IMR-90 (cell line): ENCODE data around the gene TCF12. TPM values are rescaled to one million over a fixed set of nuclear protein-coding genes. Genes with fewer than 3 reads are reported as not detected.

Experiments used
- ATAC-seq: fragments of 200-7000 bp; cut with Tn5 transposase; 2 replicates; pipeline ENCODE4 v1.9.1; 2020; ENCODE audit warnings: low read depth, mild to moderate bottlenecking, moderate library complexity
- BruUV-seq: library from RNA; stranded (reverse); fragments of 400-500 nt; replicated peaks from 2 replicates; lab custom pipeline; 2021; lab: Mats Ljungman, UMichigan
- CTCF ChIA-PET: fragments of 300-600 bp; formaldehyde crosslinking; extraction: SDS; loops from one replicate; lab custom pipeline; 2021; ENCODE audit warnings: antibody characterized with exemption; lab: Yijun Ruan, JAX
- POLR2A ChIA-PET: fragments of 300-600 bp; sonication (Branson Sonifier 250); formaldehyde crosslinking; loops from one replicate; lab custom pipeline; 2022; ENCODE audit warnings: antibody characterized with exemption; ENCODE audit not compliant: unreplicated experiment; lab: Charles Lee
- DNase-seq: peaks from one replicate; pipeline ENCODE4 v3.0.0; 2013
- H2AFZ ChIP-seq: replicated peaks from 2 replicates; pipeline ENCODE3; 2013; ENCODE audit warnings: low read length, mild to moderate bottlenecking; ENCODE audit not compliant: poor library complexity
- H2AK5ac ChIP-seq: 2 replicates; pipeline ENCODE4 v1.6.1; 2013; ENCODE audit warnings: low read depth, low read length, inconsistent platforms
- H2AK9ac ChIP-seq: replicated peaks from 2 replicates; pipeline ENCODE3; 2013; ENCODE audit warnings: mild to moderate bottlenecking, low read depth, low read length, moderate library complexity; ENCODE audit not compliant: poor library complexity
- H2BK120ac ChIP-seq: 2 replicates; pipeline ENCODE4 v1.6.1; 2013; ENCODE audit warnings: low read depth, low read length, inconsistent platforms
- H2BK15ac ChIP-seq: 3 replicates; pipeline ENCODE4 v1.6.1; 2013; ENCODE audit warnings: low read depth, low read length, inconsistent platforms
- H2BK20ac ChIP-seq: 2 replicates; pipeline ENCODE4 v1.6.1; 2013; ENCODE audit warnings: low read depth, mild to moderate bottlenecking, inconsistent platforms, low read length, moderate library complexity
- H2BK5ac ChIP-seq: 2 replicates; pipeline ENCODE4 v1.6.1; 2013; ENCODE audit warnings: mild to moderate bottlenecking, low read depth, low read length, inconsistent platforms; ENCODE audit not compliant: poor library complexity, severe bottlenecking
- H3K14ac ChIP-seq: replicated peaks from 2 replicates; pipeline ENCODE4 v1.6.1; 2013; ENCODE audit warnings: low read depth, low read length, inconsistent platforms
- H3K18ac ChIP-seq: 2 replicates; pipeline ENCODE4 v1.6.1; 2013; ENCODE audit warnings: low read depth, low read length, control low read depth
- H3K23ac ChIP-seq: 2 replicates; pipeline ENCODE4 v1.6.1; 2013; ENCODE audit warnings: low read depth, low read length, inconsistent platforms
- H3K27ac ChIP-seq: 2 replicates; pipeline ENCODE4 v1.5.1; 2013; ENCODE audit warnings: mild to moderate bottlenecking, control low read depth, low read length; ENCODE audit not compliant: insufficient read depth
- H3K27me3 ChIP-seq: 2 replicates; pipeline ENCODE4 v1.6.1; 2013; ENCODE audit warnings: low read length; ENCODE audit not compliant: control insufficient read depth, insufficient read depth
- H3K36me3 ChIP-seq: 2 replicates; pipeline ENCODE4 v1.6.1; 2013; ENCODE audit warnings: low read length, mixed read lengths; ENCODE audit not compliant: control insufficient read depth, insufficient read depth
- H3K4ac ChIP-seq: 2 replicates; pipeline ENCODE4 v1.6.1; 2013; ENCODE audit warnings: low read depth, low read length, inconsistent platforms
- H3K4me1 ChIP-seq: 2 replicates; pipeline ENCODE4 v1.6.1; 2013; ENCODE audit warnings: low read length, mixed read lengths; ENCODE audit not compliant: control insufficient read depth, insufficient read depth
- H3K4me2 ChIP-seq: 2 replicates; pipeline ENCODE4 v1.6.1; 2013; ENCODE audit warnings: low read depth, mild to moderate bottlenecking, control low read depth, low read length, moderate library complexity
- H3K4me3 ChIP-seq: 2 replicates; pipeline ENCODE4 v1.5.1; 2013; ENCODE audit warnings: low read depth, mild to moderate bottlenecking, control low read depth, low read length, moderate library complexity; ENCODE audit not compliant: insufficient read depth
- H3K56ac ChIP-seq: 2 replicates; pipeline ENCODE4 v1.6.1; 2013; ENCODE audit warnings: low read length, inconsistent platforms; ENCODE audit not compliant: insufficient read depth; ENCODE audit errors: extremely low read depth
- H3K79me1 ChIP-seq, 2 experiments: 2 replicates each; pipeline ENCODE4 v1.6.1; 2013; ENCODE audit warnings: low read length in 2 of 2, inconsistent platforms in 1 of 2, low read depth in 1 of 2
- H3K9ac ChIP-seq: 2 replicates; pipeline ENCODE4 v1.6.1; 2013; ENCODE audit warnings: low read depth, low read length, control low read depth
- H3K9me1 ChIP-seq: 2 replicates; pipeline ENCODE4 v1.6.1; 2013; ENCODE audit warnings: low read length, inconsistent platforms; ENCODE audit not compliant: insufficient read depth
- H3K9me3 ChIP-seq: 2 replicates; pipeline ENCODE4 v1.6.1; 2013; ENCODE audit warnings: low read length; ENCODE audit not compliant: control insufficient read depth, insufficient read depth
- H4K20me1 ChIP-seq: 2 replicates; pipeline ENCODE4 v1.6.1; 2013; ENCODE audit warnings: low read length, inconsistent platforms; ENCODE audit not compliant: insufficient read depth
- H4K5ac ChIP-seq: 2 replicates; pipeline ENCODE4 v1.6.1; 2013; ENCODE audit warnings: mild to moderate bottlenecking, low read depth, low read length, control low read depth
- H4K8ac ChIP-seq, 2 experiments: 2 replicates each; pipeline ENCODE4 v1.6.1; 2013; ENCODE audit warnings: low read depth in 2 of 2, low read length in 2 of 2, control low read depth in 1 of 2, inconsistent platforms in 1 of 2
- H4K91ac ChIP-seq: 2 replicates; pipeline ENCODE4 v1.6.1; 2013; ENCODE audit warnings: low read depth, low read length, inconsistent platforms; ENCODE audit not compliant: insufficient read depth
- dilution Hi-C: fragments of 300-500 bp; cut with HindIII; formaldehyde crosslinking; loops from one replicate; pipeline ENCODE4 v1.14.3; 2018; ENCODE audit warnings: low sequenced_read_pairs; ENCODE audit not compliant: unreplicated experiment
- in situ Hi-C: fragments of 300-500 bp; cut with MboI; formaldehyde crosslinking; loops from 3 replicates; pipeline ENCODE4 v1.14.3; 2019; ENCODE audit warnings: low sequenced_read_pairs, inconsistent platforms, mixed read lengths
- intact Hi-C: fragments of 100-400 bp; cut with micrococcal nuclease; formaldehyde crosslinking; loops from 2 replicates; pipeline ENCODE4 v1.10.0; 2022
- polyA plus RNA-seq, 3 experiments: library from polyadenylated mRNA; depleted of rRNA; stranded (reverse); fragments of >200 nt; gene quantifications; 2 replicates each; pipeline ENCODE4 v1.2.3, GENCODE V29; 2012; ENCODE audit warnings: low replicate concordance in 1 of 3
- total RNA-seq: library from RNA; depleted of rRNA; stranded (reverse); fragments of >200 nt; gene quantifications from 2 replicates; pipeline ENCODE4 v1.2.3, GENCODE V29; 2012
- TF ChIP-seq, protein P1 (sequence below): fragments of 150-350 bp; IDR thresholded peaks from 2 replicates; pipeline ENCODE4 v1.6.1; 2016; ENCODE audit warnings: low read depth, mild to moderate bottlenecking, low read length, moderate library complexity, borderline replicate concordance
- TF ChIP-seq, protein P2 (sequence below): fragments of 150-350 bp; IDR thresholded peaks from 2 replicates; pipeline ENCODE4 v1.6.1; 2017; ENCODE audit warnings: mild to moderate bottlenecking, antibody characterized with exemption, low read length, low read depth

The TCF12 gene
- total and polyA plus RNA-seq, 2 of the 4 experiments (the other 2 are of a cell fraction), result 79.4 to 160 TPM

DNA sequence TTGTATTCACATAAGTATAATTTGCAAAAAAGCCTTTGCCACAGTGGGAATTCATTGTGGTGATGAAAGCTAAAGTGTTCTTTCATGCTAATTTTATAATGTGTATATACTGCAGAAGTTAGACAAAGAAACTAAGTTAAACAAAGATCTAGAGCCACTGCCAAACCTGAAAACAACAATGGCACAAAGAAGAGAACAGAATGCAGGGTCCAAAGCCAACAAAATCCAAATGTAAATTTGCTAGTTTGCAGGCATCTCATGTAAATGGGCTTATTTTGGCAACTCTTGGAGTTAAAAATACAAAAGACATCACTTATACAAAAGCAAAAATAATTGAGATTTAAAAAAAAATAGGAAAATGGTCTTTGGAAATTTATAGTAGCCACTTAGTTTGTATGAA lies 123.0 kb downstream of the TCF12 start:
- TF ChIP-seq, protein P1, sequence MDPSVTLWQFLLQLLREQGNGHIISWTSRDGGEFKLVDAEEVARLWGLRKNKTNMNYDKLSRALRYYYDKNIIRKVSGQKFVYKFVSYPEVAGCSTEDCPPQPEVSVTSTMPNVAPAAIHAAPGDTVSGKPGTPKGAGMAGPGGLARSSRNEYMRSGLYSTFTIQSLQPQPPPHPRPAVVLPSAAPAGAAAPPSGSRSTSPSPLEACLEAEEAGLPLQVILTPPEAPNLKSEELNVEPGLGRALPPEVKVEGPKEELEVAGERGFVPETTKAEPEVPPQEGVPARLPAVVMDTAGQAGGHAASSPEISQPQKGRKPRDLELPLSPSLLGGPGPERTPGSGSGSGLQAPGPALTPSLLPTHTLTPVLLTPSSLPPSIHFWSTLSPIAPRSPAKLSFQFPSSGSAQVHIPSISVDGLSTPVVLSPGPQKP, result no peak
- TF ChIP-seq, protein P2, sequence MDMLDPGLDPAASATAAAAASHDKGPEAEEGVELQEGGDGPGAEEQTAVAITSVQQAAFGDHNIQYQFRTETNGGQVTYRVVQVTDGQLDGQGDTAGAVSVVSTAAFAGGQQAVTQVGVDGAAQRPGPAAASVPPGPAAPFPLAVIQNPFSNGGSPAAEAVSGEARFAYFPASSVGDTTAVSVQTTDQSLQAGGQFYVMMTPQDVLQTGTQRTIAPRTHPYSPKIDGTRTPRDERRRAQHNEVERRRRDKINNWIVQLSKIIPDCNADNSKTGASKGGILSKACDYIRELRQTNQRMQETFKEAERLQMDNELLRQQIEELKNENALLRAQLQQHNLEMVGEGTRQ, result no peak
- Histone ChIP-seq H4K8ac (no peak overlapping the region), H3K9ac (no peak overlapping the region), H3K9me1 (no peaks in the 10 kb centered on the region), H3K4me1 (no peaks in the 10 kb centered on the region; the same call in 1 of the 2 replicates), H2BK20ac (no peak overlapping the region), H2AFZ (no peak overlapping the region), H2AK5ac (no peak overlapping the region), H3K27ac (no peak overlapping the region), H3K36me3 (no peaks in the 10 kb centered on the region), H3K56ac (no peak overlapping the region), H2BK15ac (no peak overlapping the region), H3K79me1 (peaks cover 25 to 64% of the 10 kb centered on the region in 2 experiments), H3K23ac (no peak overlapping the region), H3K27me3 (no peaks in the 10 kb centered on the region), H4K5ac (no peak overlapping the region), H3K9me3 (no peaks in the 10 kb centered on the region), H4K20me1 (peaks cover 33% of the 10 kb centered on the region; the same call in 1 of the 2 replicates), H2BK120ac (no peak overlapping the region), H3K18ac (no peak overlapping the region), H3K14ac (no peak overlapping the region), H3K4me2 (no peak overlapping the region), H3K4ac (no peak overlapping the region), H3K4me3 (no peak overlapping the region), H4K91ac (no peak overlapping the region), H2BK5ac (no peak overlapping the region), H2AK9ac (no peak overlapping the region)
- CTCF ChIA-PET, result no interaction called here
- dilution Hi-C loops (no loop called here), intact Hi-C loops (no loop called here), in situ Hi-C loops (no loop called here)
- ATAC-seq (no peak), DNase-seq (no peak)
- no TSS peak for BruUV-seq
- POLR2A ChIA-PET, result no interaction called here
